GM21529 (cell line): ENCODE results near the gene COL20A1.
"Not testable (repeated sequence)": the region's sequence is repeated elsewhere in the genome, so short reads cannot be mapped to it uniquely, and the experiment has no call there.

Experiments
- ATAC-seq: cut with Tn5 transposase; IDR thresholded peaks from one replicate; pipeline ENCODE4 v1.9.1; 2021; ENCODE audit not compliant: unreplicated experiment

Gene COL20A1

DNA sequence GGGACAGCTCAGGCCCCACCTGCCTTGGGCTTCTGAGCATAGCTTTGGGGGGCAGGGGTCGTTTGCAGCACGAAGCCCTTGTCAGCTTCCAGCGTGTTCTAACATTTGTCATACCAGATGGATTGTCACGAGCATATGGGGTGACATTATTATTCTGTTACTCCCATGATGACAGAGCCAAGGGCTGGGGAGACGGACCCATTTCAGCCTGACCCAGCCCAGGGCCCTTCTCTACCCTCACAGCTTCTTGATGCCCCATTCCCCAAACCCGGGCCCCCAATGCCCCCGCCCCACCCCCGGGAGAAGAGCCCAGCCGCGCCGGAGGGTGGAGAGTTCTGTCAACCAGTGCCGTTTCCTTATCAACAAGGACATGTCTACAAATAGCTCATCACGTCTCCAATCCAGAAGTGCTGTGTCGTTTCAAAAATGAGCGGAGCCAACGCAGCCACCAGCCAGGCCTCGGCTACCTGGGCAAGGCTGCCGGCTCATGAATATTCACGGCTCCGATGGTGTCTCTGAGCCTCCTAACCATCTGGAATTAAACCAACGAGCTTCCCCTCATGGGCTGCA, 77.7 kb downstream of the COL20A1 start:
- ATAC-seq = no peak

DNA sequence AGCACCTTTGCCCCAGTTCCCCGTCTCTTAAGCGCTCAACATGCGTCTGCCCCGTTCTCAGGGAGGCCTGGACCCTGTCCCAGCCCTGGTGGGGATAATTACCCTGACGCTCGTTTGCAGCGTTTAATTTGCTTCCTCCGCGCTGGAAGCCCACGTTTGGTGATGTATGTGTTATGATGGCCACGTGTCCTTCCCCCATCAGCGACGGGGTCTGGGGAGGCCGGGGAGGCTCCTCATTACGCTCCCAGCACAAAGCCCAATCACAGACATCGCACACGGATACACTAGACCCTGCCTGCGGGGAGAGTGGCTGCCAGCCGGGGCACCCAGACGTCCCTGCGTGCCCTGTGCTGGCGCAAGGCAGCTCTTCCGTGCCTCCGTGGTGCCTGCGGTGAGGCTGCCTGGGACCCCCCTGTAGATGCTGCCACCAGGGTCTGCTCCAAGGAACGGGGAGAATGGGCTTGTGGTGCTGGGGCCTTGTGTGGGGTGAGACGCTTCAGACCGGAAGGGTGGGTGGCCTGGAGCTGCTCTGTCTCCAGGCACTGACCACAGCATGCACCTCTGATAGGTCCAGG, 78.4 kb downstream of the COL20A1 start:
- ATAC-seq = no peak

DNA sequence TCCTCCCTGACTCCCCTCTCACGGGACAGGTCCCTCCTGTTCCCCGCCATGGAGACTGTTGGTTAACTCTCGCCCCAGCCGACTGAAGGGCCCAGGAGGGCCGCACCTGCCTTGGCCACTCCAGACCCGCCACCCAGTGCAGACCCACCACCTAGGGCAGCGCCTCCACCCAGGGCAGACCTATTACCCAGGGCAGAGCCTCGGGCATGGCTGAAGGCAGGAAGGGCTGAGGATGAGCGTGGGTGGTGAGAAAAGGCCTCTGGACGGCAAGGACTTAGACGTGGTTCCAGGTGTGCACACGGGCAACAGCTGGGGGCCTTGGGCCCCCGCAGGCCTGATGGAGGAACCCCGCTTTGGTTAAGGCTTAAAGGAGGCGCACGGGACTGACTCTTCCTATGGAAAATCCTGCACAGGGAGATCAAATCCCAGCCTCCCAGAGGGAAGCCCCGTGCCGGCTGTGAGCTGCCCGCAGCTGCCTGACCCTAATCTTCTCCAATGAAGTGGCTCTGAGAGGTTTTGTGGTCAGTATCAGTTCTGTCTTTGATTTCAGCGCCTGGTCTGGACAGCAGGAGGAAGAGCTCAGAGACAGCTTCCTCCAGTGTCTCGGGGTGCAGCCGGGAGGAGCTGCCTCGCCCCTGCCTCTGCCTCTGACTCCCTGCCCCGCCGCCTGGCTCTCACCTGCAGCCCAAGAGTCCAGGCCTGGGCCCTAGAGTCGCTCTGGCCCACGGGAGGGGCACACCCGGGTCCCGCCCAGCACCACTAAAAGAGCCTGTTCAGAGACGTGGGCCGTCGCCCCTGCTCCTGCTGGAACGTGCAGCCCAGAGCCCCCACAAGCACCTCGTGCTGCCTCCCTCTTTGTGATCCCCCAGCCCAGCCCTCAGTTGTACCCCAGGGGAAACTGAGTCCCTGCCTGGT, 80.2 kb downstream of the COL20A1 start:
- no peak for ATAC-seq

DNA sequence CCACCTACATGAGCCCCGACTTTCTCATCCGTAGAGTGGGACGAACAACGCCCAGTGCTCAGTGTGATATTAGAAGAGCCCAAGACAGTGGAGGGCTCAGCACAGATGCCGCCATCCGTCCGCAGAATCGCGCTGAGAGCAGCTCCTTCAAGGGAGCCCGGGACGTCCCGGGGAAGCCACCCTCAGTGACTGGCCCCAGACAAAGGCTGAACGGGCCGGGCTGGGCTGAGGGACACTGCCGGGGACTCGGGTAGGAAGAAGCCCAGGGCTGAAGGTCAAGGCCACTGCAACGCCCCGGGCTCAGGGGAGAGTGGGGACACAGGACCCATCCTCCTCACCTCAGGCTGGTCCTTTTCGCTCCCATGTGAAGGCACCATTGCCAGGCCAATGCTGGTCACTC, 81.0 kb downstream of the COL20A1 start:
- no peak for ATAC-seq

DNA sequence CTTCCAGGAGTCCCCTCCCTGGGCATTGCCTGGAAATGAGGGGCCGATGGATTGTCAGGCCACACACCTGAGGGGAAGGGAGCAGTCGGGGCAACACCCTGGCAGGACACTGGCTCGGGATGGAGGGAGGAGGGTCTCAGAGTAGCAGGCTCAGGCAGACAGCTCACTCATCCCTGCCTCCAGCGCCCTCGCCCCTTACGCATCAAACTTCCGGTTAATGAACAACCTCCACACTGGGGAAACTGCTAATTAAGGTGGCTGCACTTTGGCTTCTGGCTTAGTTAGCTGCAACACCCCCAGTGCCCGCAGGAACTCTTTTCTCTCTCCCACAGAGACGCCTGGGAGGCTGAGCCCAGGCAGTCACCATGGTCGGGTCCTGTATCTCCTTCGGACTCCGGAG, 81.5 kb downstream of the COL20A1 start:
- no peak for ATAC-seq

DNA sequence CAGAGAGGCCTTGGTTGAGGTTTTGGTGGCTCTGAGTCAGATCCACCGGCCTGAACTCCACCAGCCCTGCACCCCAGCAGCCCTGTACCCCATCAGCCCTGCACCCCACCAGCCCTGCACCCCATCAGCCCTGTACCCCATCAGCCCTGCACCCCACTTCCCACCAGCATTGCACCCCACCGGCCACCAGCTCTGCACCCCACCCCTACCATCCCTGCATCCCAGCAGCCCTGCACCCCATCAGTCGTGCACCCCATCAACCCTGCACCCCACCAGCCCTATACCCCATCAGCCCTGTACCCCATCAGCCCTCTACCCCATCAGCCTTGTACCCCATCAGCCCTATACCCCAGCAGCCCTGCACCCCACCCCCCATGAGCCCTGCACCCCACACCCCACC, 82.5 kb downstream of the COL20A1 start:
- no peak for ATAC-seq

DNA sequence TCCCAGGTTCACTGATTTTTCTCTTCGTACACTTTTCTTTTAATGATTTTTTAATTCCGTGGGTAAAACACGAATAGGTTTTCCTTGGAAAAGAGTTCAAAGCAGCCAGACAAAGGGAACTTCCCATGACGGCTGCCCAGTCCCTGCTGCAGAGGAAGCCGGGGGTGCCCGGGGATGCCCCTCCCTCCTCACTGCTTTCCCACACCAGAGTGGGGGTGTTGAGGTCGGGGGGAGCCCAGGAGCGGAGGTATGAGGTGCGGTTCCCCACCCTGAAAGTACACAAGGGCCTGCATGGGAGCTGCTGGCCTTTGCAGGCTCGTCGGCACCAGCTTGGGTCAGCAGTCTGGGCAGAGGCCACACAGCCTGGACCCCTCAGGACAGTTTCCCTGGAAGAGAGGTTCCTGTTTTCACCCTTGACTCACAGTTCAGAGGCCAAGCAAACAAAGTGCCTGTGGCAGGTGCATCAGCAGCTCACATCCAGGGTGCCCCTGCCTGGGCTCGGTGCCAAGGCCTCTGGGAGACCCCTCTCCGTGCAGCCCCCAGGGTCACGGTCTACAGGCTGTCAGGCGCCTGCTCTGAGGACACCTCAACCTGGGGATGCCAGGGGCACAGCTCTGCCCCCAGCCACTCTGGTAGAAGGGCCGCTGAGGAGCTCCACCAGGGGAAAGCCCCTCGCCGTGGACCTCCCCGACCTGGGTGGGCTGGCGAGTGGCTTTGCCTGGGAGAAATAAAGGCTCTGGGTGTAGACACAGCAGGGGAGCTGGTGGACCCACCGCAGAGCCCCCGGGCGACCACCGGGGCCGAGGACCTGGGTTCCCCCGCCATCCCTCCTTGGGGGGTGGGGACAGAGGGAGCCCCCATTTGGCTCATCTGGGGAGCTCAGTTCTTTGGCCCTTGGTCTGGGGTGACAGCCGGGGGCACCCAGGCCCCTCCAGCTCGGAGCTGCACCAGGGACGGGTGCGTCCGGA, 83.6 kb downstream of the COL20A1 start:
- no peak for ATAC-seq

DNA sequence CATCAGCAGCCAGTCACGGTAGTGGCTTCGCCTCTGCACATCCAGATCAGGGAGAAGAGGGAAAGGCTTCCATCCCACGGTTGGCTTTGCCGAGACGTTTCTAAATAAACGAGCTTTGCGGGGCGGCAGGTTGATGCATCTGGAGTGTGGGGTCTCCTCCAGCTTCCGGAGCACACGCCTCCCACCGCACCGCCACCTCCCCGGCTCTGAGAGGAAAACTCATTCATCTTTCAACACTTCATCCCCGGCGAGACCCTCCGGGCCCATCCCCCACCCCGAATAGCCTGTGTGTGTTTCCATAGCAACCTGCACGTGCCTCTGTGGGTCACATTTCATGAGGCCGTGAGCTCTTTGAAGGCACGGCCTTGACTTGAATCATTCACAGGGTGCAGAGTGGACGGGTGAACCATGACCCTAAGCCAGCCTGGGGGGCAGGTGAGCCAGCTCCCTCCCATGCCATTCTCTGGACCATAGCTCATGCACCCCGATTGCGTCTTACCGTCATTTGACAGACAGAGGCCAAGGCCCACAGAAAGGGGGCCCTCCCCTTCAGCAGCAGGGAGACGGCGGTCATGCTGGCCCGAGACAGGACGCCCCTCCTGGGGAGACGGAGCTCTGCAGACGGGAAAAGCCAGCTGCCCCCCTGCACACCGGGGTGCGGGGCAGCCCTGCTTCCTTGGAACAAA, 84.4 kb downstream of the COL20A1 start:
- ATAC-seq = no peak

DNA sequence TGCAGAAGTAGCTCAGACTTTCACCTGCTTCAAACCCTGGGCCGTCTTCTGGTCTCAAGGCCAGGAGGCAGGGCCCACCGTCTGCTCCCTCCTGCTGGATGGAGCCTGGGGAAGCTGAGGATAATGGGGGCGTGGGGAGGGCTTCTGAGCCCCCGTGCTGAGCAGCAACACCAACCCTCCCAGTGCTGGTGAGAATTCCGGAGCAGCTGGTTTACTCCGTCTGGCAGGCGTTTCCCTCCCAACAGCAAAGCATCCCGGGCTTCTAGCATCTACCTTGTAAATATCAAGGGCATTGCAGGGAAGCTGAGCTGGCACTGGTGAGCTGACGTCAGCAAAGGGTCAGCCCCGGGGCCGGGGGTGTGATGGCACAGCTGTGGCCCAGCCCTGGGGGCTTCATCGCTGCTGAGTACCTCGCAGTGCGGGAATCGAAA, 85.0 kb downstream of the COL20A1 start:
- no peak for ATAC-seq

DNA sequence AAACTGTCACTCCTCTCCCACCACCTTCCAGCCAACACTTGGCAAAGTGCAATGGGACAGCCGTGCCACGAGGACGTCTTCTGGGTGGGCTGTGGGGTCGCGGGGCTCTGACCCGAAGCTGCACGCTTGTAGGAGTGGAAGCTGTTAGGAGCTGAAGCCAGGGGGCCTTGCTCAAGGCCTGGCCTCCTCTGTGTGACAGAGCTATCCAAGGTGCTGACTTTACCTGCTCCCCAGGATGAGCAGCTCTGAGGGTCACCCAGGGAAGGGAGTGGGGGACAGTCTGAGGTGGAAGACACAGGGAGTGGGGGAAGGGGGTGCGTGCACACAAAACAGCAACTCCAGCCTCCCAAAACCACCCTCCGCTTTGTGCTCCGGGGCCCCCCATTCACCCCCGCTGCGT, 85.6 kb downstream of the COL20A1 start:
- no peak for ATAC-seq

DNA sequence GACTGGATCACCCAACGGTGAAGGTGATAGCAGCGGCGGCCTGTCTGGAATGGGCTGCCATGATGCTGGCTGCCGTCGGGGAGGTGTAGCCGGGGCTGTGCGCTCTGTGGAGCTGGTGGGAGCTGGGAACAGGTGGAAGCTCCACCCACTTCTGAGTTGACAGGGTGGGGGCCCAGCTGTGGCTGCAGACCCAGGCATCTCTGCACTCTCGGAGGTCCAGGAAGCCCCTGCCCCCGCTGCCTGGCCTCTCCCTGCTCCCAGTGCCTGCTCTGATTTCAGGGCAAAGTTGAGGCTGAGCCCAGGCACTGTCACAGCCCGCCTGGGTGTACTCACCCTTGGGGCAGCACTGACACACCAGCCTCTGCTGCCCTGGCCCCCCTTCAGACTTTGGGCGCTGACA, 86.3 kb downstream of the COL20A1 start:
- ATAC-seq = no peak

DNA sequence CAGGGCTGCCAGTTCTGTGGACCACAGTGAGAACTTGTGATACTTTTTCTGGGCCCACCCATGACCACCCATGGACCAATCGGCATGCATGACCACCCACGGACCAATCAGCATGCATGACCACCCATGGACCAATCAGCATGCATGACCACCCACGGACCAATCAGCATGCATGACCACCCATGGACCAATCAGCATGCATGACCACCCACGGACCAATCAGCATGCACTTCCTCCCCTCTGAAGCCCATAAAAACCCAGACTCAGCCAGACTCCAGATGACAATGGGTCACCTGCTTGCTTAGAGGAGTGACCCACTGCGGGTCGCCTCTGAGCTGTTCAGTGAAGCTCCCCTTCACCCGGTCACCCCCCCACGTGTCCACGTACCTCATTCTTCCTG, 86.9 kb downstream of the COL20A1 start:
- not testable (repeated sequence) for ATAC-seq

DNA sequence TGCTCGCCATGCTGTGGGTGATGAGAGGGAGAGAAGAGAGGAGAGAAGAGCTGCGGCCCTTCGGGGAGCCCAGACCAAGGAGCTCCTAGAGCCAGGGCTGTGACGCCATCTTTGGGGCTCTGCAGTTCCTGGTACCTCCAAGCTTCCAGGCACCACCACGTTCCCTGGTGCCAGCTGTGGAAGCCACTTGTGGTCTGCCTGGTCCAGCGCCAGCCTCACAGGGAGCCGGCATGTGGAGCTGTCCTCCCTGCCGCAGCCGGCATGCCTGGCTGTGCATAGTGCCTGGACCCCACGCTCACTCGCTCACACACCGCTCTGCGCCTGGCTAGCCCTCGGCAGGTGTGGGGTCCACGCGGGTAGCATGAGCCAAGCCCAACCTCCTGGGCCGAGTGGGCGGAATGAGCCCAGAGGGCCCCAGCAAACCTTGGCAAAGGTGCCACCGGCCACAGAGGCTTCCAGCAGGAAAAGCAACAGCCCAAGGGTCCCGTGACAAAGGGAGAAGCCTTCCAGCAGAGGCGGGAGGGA, 87.4 kb downstream of the COL20A1 start:
- no peak for ATAC-seq

DNA sequence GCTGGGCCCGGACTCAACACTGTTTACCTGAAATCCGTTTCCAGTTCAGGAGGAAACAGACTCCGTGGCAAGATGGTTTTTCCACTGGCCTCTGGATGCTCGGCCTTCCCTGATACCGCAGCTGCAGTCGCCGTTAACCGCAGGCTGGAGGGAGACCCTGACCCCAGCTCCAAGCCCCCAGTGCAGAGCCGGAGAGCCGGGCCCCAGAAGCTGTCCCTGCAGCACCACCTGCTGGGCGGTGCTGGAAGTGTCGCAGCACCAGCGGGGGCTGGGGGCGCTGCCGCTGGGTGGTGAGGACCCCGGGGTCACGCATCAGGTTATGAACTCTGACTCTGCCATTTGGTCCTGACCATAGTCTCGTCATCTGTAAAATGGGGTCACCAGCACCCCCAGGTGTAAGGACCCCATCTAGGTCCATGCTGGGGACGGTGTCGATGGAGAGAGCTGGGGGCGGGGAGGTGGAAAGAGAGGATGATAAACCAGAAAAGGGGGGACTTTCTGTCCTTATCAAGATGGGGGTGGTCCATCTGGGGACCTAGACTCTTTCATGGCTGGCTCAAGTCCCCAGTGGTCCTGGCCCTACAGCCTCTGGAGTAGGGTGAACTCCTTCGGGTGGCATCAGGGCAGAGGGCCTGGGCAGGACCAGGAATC, 88.9 kb downstream of the COL20A1 start:
- no peak for ATAC-seq

DNA sequence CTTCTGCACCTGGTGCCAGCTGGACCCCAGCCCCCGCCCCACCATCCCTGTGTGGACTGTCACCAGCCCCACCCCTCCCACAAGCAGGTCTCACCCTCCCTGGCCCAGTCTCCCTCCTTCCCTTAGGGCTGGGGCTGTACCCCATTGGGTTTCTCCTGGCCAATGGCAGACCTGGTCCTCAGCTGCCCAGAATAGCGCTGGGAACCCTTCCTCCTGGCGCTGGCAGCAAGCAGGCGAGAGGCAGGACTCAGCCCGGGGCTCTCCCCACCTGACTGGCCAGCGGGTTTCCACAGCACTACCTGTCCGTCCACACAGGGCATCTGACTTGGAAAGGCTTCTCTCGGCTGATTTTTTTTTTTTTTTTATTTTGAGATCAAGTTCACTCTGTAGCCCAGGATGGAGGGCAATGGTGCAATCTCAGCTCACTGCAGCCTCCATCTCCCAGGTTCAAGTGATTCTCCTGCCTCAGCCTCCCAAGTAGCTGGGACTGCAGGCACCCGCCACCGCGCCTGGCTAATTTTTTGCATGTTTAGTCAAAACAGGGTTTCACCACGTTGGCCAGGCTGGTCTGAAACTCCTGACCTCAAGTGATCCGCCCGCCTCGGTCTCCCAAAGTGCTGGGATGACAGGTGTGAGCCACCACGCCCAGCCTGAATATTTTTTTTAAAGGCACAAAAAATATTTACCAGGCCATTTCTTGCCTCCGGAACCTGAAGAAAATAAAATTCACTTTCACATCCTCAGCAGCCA, 89.7 kb downstream of the COL20A1 start:
- no peak for ATAC-seq

DNA sequence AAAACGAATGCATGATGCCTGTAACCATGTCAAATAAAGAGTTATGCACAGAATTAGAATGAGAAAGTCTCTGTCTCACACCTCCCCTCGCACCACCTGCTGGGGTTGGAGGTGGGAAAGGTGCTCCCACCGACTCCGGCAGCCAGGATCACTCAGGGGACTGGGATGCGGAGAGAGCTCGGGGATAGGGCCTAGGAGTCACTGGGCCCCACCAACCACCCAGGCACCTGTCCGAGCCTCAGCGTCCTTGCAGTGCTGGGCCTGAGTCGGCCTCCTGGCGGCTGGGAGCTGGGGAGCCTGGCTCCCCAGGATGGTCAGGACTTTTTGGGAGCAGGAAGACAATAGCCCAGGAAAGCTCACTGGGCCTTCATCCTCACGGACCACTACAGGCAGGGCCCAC, 90.6 kb downstream of the COL20A1 start:
- no peak for ATAC-seq

DNA sequence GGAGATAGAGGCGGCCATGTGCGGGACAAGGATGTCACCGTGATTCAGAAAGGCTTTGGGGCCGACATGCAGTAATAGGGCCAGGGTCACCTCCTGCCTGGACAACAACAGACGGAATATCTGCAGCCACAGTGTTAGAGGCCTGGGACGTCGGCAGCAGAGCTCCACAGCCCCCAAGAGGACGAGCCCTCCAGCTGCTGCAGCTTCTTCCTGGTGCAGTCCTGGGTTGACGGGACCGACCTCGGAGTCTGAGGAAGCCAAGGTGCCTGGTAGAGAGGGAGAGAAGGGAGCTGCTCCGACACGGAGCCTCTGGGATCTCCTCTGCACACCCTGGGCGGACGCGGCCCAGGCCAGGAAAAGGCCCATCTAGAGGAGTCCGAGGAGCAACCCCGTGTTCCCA, 91.3 kb downstream of the COL20A1 start:
- no peak for ATAC-seq
